ENCODE results near the gene SGO2.
"Not testable (repeated sequence)": the region's sequence is repeated elsewhere in the genome, so short reads cannot be mapped to it uniquely, and the experiment has no call there.

The SGO2 gene

DNA sequence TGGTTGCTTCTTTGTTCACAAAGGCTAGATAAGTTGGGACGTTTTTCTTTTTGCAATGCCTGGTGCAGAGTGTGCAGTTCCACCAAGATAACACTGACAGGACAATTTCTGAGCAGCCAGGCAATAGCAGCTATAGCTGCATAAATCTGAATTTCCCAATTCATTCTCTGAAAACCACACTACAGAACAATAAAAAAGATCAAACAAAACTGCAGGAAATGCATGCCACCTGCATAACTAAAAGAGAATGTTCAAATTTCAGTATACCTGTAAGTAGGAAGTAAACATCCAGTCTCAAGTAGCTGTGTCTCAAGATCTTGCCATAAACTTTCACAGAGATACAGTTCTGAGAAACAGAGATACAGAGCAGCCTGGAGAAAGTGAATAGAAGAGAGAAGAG is 10.9 kb upstream of the SGO2 start:
- no peak for DNase-seq (ENCODE audit: low read depth)

- DNase-seq (ENCODE audit: low read depth) = no peak
Measured at GRCh38 chr2:200523158-200523557, 2.8 kb upstream of the SGO2 start.

DNA sequence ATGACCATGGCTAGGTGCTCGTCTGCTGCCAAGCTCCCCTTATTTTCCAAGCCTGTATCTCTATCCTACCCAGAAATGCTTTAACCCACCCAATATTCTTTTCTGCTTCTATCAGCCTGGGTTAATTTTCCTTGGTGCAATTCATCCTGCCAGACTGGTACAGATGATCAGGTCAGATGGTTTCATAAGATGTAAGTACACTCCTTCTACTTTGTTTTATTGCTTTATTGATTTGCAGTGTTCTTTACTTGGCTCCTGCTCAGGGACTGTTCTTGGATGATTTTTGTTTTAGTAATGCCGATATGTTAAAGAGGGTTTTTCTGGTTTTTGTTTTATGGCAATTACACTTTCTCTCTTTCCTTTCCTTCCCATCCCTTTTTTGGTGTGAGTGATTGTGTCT is 2.4 kb upstream of the SGO2 start:
- DNase-seq (ENCODE audit: low read depth) = no peak

DNA sequence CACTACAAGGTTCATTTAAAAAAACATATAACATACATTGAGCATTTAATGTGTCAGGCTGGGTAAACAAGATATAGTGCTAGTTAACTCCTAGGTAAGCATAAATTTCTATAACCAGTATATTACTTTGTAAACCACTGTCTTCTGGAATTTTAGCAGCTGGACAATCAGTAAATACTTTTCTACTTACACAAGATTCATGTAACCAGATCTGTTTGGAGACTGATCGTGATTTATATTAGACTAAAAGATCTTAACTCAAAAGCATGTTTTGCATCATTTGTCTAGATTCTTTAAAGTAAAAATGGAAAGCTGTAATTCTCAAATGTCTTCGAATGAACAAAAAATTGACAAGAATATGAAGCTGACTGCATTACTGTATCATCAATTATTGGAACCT is 941 bp upstream of the SGO2 start:
- DNase-seq (ENCODE audit: low read depth) = no peak

GRCh38 chr2:200525551-200525881 is 491 bp upstream of the SGO2 start:
- DNase-seq (ENCODE audit: low read depth) = no peak

GRCh38 chr2:200528228-200528627 is 2.2 kb downstream of the SGO2 start:
- DNase-seq (ENCODE audit: low read depth) = no peak

DNA sequence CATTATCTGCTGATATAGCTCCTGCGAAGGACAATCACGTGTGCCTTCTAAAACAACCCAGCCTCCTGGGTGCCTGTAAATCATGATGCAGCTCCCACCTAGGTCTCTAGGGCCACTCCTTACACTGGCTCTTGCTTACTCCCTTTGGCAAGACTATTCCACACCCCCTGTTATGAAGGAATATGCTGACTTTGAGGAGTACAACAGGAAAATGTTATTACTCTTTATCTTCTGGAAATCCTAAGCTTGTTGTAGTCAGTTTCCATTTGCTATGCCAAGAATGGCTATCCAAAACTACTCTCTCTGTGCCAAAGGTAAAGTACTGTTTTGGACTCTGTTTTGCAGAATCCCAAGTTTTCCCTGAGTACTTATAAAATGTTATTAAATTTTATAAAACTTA is 7.7 kb downstream of the SGO2 start:
- no peak for DNase-seq (ENCODE audit: low read depth)

GRCh38 chr2:200534572-200534971 is 8.6 kb downstream of the SGO2 start:
- no peak for DNase-seq (ENCODE audit: low read depth)

- no peak for DNase-seq (ENCODE audit: low read depth)
Measured at GRCh38 chr2:200538139-200538538, 12.1 kb downstream of the SGO2 start.

DNA sequence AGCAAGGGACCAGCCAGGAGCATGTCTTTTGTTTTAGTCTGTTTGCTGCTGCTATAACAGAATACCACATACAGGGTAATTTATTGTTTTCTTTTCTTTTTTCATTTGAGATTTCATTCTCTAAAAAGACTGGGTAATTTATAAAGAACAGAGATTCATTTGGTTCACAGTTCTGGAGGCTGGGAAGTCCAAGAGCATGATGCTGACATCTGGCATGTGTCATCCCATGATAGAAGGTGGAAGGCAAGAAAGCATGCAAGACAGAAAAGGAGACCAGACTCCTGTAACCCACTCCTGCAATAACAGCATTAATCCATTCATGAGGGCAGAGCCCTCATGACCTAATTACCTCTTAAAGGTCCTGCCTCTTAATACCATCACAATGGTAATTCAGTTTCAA is 14.8 kb downstream of the SGO2 start:
- DNase-seq (ENCODE audit: low read depth) = no peak

DNA sequence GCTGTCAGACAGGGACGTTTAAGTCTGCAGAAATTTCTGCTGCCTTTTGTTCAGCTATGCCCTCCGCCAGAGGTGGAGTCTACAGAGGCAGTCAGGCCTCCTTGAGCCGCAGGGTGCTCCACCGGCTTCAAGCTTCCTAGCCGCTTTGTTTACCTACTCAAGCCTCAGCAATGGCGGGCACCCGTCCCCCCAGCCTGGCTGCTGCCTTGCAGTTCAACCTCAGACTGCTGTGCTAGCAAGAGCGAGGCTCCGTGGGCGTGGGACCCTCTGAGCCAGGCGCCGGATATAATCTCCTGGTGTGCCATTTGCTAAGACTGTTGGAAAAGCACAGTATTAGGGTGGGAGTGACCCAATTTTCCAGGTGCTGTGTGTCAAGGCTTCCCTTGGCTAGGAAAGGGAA is 40.6 kb downstream of the SGO2 start:
- DNase-seq (ENCODE audit: low read depth) = not testable (repeated sequence)

- no peak for DNase-seq (ENCODE audit: low read depth)
Measured at GRCh38 chr2:200567932-200568331, 41.9 kb downstream of the SGO2 start.

GRCh38 chr2:200575957-200576356 is 50.0 kb downstream of the SGO2 start:
- DNase-seq (ENCODE audit: low read depth) = no peak

DNA sequence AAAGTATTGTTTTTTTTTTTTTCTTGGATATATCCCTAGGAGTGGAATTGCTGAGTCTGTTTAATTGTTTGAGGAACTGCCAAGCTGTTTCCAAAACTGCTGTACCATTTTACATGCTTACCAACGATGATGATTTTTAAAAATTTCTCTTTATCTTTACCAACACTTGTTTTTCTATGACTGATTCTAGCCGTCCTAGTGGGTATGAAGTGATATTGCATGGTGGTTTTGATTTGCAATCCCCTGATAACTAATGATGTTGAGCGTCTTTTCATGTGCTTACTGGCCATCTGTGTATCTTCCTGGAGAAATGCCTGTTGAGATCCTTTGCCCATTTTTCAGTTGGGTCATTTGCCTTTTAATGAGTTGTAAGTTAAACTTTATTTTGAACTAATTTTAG is 51.0 kb downstream of the SGO2 start:
- DNase-seq (ENCODE audit: low read depth) = no peak

- DNase-seq (ENCODE audit: low read depth) = no peak
Measured at GRCh38 chr2:200578778-200579177, 52.8 kb downstream of the SGO2 start.

- no peak for DNase-seq (ENCODE audit: low read depth)
Measured at GRCh38 chr2:200584639-200585038, 58.6 kb downstream of the SGO2 start.

- DNase-seq (ENCODE audit: low read depth) = no peak
Measured at GRCh38 chr2:200585340-200585729, 59.3 kb downstream of the SGO2 start.

GRCh38 chr2:200585730-200586643 is 60.0 kb downstream of the SGO2 start, which contains the start of gene AOX1:
Gene AOX1, plus strand, starts transcription at chr2:200586014. Its CDS starts 95 bp downstream, at chr2:200586109.
- DNase-seq (ENCODE audit: low read depth) = peak; percentile 72

GRCh38 chr2:200586644-200586975 is 60.6 kb downstream of the SGO2 start:
- DNase-seq (ENCODE audit: low read depth) = no peak

- DNase-seq (ENCODE audit: low read depth) = no peak
Measured at GRCh38 chr2:200587007-200587616, 61.1 kb downstream of the SGO2 start.

DNA sequence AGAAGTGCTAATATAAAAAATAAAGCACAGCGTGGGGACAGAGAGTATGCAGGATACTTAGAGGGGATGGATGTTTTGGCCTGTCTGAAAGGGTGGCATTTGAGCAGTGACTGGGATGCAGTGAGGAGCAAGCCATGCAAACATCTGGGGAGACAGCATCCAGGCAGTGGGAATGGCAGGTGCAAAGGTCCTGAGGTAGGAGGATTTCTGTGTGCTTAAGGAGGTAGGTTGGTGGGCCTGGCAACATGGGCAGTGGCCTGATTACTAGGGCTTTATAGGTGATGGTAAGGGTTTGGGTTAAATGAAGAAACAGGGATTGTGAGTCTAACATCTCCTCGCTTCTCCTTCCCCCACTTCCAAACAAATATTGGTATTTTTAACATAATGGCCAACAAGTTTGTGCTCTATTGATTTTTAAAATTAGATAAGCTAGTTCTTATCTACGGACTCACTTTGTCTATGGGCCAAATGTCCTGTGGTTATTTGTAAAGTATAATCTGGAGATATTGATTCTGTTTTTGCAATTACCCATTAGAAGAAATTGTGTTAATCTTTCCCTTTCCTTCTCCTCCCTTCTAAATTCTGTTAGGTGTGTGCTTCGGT is 62.2 kb downstream of the SGO2 start:
- DNase-seq (ENCODE audit: low read depth) = no peak

GRCh38 chr2:200590090-200590489 is 64.1 kb downstream of the SGO2 start:
- DNase-seq (ENCODE audit: low read depth) = peak; percentile 67

DNA sequence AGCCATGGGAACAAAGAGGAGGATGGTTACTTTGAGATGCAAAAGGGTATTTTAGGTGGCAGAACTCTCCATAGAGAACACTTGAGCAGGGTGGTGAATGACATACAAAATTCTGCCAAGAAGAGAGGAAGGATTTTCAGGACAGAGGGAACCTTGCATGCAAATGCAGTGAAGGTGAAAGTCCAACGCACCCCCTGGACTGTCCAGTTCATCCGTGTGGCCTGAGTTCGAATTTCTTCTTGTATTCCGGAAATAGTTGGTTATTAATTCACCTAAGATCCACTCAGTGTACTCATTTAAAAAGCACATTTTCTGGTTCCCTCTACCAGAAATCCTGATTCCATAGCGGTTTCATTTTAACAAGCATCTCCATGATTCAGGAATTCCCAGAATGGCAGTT is 65.3 kb downstream of the SGO2 start:
- DNase-seq (ENCODE audit: low read depth) = no peak

Measured in fibroblast of the conjunctiva (primary cell).